T-helper 17 cell (primary cell): ENCODE measurements around the gene PIK3R2. TPM values are rescaled to one million over a fixed set of nuclear protein-coding genes. Genes with fewer than 3 reads are reported as not detected.
A peak's percentile ranks its signal among the peaks of the same experiment; 100 is the strongest.

Experiments
- ATAC-seq: fragments of 150-1000 bp; cut with Tn5 transposase; 2 replicates; pipeline ENCODE4 v1.10.0; 2021; ENCODE audit warnings: mild to moderate bottlenecking, moderate library complexity
- DNase-seq, 3 donors: peaks; one replicate each; pipeline versions ENCODE4 v3.0.0 to v3.0.0-alpha.2; 2020 to 2021
- H3K9me3 ChIP-seq: one replicate; pipeline ENCODE4 v1.7.0; 2013; ENCODE audit warnings: low read length, mild to moderate bottlenecking; ENCODE audit not compliant: control insufficient read depth, poor library complexity, severe bottlenecking
- H3K27ac Mint-ChIP-seq: one replicate; pipeline ENCODE4 v1.8.0; 2022; ENCODE audit warnings: mild to moderate bottlenecking, moderate library complexity, mixed read lengths
- H3K27me3 Mint-ChIP-seq: one replicate; pipeline ENCODE4 v1.8.0; 2022; ENCODE audit warnings: mixed read lengths
- H3K36me3 Mint-ChIP-seq: one replicate; pipeline ENCODE4 v1.8.0; 2022; ENCODE audit warnings: low read depth, mixed read lengths
- H3K4me1 Mint-ChIP-seq: one replicate; pipeline ENCODE4 v1.8.0; 2022; ENCODE audit warnings: mild to moderate bottlenecking, mixed read lengths
- H3K4me3 Mint-ChIP-seq: one replicate; pipeline ENCODE4 v1.8.0; 2022; ENCODE audit warnings: mild to moderate bottlenecking, moderate library complexity, mixed read lengths
- total RNA-seq, 4 donors: library from RNA in 2 of 4; stranded (reverse) in 2 of 4; gene quantifications; one replicate each; pipeline ENCODE4 v1.2.3 and lab custom pipeline; 2022 to 2026

PIK3R2 gene
- total RNA-seq, 2 donors from 2014 or later = 8.6 to 9.1 TPM

DNA sequence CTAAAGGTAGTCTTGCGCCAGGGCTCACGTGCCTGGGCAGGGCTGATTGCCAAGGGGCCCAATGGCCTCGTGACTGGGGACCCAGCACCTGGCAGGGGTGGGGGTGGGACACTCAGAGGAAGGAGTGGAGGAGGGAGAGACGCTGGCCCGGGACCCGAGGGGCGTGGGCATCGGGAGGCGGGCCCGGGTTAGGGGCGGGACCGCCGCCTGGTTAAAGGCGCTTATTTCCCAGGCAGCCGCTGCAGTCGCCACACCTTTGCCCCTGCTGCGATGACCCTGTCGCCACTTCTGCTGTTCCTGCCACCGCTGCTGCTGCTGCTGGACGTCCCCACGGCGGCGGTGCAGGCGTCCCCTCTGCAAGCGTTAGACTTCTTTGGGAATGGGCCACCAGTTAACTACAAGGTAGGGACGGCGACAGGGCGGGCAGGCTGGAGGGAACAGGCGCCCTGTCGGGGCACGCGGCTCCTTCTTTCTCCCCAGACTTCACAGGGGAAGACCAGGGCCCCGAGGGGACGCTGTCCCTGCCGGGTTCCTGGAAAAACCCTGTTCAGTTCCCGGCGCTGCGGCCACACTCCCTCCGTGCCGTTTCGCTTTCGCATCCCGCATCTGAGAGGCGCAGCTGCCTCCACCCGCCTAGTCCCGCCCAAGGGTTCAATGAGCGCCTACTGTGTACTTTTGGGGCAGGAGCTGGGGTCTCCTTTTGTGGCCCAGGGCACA is 20.8 kb downstream of the PIK3R2 start, which contains the start of gene IFI30:
IFI30 (plus strand) TSS at position 242 of the 717 bp plus-strand sequence; CDS start at position 271, 29 bp downstream.
- Mint-ChIP-seq H3K4me3 (peak within 1 kb of the TSS; percentile 92), H3K27ac (peak within 1 kb of the TSS; percentile 43), H3K4me1 (peaks cover 18% of the 10 kb centered on the region), H3K36me3 (no peaks in the 10 kb centered on the region), H3K27me3 (no peaks in the 10 kb centered on the region)
- ATAC-seq (peak; percentile 78), DNase-seq (peak in 2 of 3 donors; percentile 44 to 52)
- H3K9me3 ChIP-seq = no peaks in the 10 kb centered on the region

DNA sequence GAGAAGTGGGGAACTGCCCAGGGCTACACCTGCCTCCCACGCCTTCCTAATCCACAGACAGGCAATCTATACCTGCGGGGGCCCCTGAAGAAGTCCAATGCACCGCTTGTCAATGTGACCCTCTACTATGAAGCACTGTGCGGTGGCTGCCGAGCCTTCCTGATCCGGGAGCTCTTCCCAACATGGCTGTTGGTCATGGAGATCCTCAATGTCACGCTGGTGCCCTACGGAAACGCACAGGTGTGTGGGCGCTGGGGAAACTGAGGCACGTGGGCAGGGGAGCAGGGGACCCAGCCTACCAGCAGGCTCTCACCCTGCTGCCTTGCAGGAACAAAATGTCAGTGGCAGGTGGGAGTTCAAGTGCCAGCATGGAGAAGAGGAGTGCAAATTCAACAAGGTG is 22.0 kb downstream of the PIK3R2 start:
- Mint-ChIP-seq H3K4me1 (peaks cover 18% of the 10 kb centered on the region), H3K27me3 (no peaks in the 10 kb centered on the region), H3K4me3 (peak overlapping the region; percentile 36), H3K36me3 (no peaks in the 10 kb centered on the region), H3K27ac (no peak overlapping the region)
- H3K9me3 ChIP-seq = no peaks in the 10 kb centered on the region
- ATAC-seq (no peak), DNase-seq (no peak)

DNA sequence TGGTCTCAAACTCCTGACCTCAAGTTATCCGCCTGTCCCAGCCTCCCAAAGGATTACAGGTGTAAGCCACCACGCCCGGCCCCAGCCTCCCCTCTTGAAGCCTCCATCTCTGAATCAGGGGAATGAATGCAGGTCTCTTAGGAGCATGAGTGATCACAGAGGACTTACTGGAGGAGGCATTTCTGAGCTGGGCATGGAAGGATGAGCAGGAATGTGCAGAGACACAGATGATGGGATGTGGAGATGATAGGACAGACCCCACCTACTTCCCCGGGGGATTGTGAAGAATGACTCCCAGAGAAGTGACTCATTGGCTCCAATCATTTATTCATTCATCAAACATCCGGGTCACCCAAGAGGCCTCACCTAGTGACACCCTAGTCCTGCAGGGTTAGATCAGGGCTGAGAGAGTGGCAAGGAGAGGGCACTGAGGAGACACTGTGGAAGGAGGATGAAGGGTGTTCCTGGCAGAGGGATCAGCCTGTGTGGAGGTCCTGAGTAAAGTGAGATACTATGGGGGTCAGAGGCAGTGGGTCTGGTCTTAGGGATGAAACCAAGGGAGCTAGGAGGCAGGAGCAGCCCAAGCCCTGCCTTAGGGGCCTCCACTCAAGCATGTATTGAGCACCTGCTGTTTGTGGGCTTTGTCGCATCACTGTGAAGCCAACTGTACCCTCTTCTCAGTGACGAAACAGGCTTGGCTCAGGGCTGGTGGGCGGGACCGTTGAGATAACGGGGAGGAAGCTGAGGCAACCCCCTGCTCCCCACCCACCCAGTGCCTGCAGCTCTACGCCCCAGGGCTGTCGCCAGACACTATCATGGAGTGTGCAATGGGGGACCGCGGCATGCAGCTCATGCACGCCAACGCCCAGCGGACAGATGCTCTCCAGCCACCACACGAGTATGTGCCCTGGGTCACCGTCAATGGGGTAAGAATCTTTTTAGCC is 23.7 kb downstream of the PIK3R2 start:
- Mint-ChIP-seq H3K27me3 (no peaks in the 10 kb centered on the region), H3K4me3 (no peak overlapping the region), H3K36me3 (no peaks in the 10 kb centered on the region), H3K27ac (no peak overlapping the region), H3K4me1 (peaks cover 15% of the 10 kb centered on the region)
- ATAC-seq (no peak), DNase-seq (no peak)
- no peaks in the 10 kb centered on the region for H3K9me3 ChIP-seq

DNA sequence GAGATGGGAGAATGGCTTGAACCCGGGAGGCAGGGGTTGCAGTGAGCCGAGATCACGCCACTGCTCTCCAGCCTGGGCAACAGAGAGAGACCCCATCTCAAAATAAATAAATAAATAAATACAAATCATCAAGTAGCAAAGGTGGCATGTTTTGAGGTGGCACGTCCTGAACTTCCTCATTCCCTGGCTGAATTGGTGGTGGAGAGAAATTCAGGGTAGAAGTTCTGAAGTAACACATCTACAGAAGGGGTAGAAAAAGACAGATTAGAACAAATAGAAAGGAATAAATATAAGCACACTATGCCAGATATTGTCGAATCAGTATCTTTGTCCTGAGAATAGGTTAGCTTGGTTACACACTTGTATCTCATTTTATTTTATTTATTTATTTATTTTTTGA is 27.0 kb downstream of the PIK3R2 start:
- peaks cover 2% of the 10 kb centered on the region for H3K4me1 Mint-ChIP-seq
- H3K4me3 Mint-ChIP-seq = no peak overlapping the region
- no peaks in the 10 kb centered on the region for H3K36me3 Mint-ChIP-seq
- no peak overlapping the region for H3K27ac Mint-ChIP-seq
- no peak for ATAC-seq
- no peak for DNase-seq
- no peaks in the 10 kb centered on the region for H3K27me3 Mint-ChIP-seq
- no peaks in the 10 kb centered on the region for H3K9me3 ChIP-seq

DNA sequence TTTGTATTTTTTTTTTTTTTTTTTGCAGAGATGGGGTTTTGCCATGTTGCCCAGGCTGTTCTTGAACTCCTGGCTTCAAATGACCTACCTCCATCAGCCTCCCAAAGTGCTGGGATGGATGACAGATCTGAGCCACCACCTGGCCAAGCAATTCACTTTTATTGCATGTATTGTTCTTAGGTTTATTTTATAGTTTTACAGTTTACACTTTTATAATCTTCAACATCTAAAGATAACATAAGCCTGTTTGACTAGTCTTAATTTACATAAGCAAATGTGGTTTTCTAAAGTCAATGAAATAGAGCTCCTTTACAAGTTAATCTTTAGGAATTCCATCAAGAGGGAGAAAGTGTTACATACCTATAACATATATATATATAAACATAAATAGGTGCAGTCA is 30.6 kb downstream of the PIK3R2 start:
- Mint-ChIP-seq H3K4me3 (no peak overlapping the region), H3K4me1 (no peaks in the 10 kb centered on the region), H3K27ac (no peak overlapping the region), H3K36me3 (no peaks in the 10 kb centered on the region), H3K27me3 (no peaks in the 10 kb centered on the region)
- DNase-seq (no peak), ATAC-seq (no peak)
- no peaks in the 10 kb centered on the region for H3K9me3 ChIP-seq

DNA sequence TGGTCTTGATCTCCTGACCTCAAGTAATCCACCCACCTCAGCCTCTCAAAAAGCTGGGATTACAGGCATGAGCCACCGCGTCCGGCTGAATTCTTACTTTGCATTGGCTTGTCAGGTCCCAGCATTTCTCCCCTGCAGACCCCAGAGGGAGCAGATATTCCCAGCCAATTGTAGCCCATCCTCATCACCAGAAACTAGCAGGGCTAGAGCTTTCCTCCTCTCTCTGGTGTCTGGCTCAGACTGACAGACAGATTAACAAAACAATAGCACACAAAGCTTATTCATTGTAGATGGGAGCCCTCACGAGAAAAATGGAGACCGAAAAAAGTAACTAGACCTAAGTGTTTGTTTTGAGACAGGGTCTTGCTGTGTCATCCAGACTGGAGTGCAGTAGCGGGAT is 32.6 kb downstream of the PIK3R2 start:
- DNase-seq (no peak), ATAC-seq (no peak)
- no peaks in the 10 kb centered on the region for H3K36me3 Mint-ChIP-seq
- no peak overlapping the region for H3K27ac Mint-ChIP-seq
- no peaks in the 10 kb centered on the region for H3K9me3 ChIP-seq
- no peaks in the 10 kb centered on the region for H3K4me1 Mint-ChIP-seq
- H3K27me3 Mint-ChIP-seq = no peaks in the 10 kb centered on the region
- no peak overlapping the region for H3K4me3 Mint-ChIP-seq

DNA sequence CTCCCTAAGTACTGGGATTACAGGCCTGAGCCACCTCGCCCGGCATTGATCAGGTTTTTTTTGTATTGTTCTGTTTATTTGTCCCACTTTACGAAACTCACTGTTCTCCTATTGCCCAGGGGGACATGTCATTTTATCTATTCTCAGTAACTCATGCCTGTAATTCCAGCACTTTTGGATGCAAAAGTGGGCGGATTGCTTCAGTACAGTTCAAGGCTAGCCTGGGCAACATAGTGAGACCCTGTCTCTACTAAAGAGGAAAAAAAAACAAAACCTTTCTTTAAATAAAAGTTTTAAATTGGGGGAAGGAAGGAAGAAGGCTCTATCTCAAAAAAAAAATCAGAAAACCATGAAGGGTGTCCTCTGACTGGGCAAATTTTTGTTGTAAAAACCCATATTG is 37.3 kb downstream of the PIK3R2 start:
- ATAC-seq = no peak
- Mint-ChIP-seq H3K4me3 (no peak overlapping the region), H3K27me3 (no peaks in the 10 kb centered on the region), H3K36me3 (no peaks in the 10 kb centered on the region), H3K4me1 (peaks cover 20% of the 10 kb centered on the region), H3K27ac (no peak overlapping the region)
- no peaks in the 10 kb centered on the region for H3K9me3 ChIP-seq
- DNase-seq = no peak

DNA sequence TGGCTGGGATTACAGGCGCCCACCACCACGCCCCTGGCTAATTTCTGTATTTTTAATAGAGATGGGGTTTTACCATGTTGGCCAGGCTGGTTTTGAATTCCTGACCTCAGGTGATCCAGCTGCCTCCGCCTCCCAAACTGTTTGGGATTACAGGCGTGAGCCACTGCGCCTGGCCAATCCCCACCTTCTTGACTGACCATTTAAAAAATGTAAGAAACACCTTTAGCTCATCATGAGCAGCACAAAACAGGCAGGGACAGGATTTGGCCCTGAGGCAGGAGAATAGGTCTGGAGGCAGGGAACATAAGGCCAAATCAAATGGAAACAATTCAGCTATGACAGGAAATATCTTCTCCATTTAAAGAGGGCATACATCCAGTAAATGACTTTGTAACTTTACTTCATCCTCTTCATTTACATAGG is 38.7 kb downstream of the PIK3R2 start:
- Mint-ChIP-seq H3K4me1 (peaks cover 20% of the 10 kb centered on the region), H3K4me3 (peak overlapping the region; percentile 92), H3K36me3 (no peaks in the 10 kb centered on the region), H3K27me3 (no peaks in the 10 kb centered on the region), H3K27ac (peak overlapping the region; percentile 94)
- ATAC-seq (no peak), DNase-seq (no peak)
- H3K9me3 ChIP-seq = no peaks in the 10 kb centered on the region

DNA sequence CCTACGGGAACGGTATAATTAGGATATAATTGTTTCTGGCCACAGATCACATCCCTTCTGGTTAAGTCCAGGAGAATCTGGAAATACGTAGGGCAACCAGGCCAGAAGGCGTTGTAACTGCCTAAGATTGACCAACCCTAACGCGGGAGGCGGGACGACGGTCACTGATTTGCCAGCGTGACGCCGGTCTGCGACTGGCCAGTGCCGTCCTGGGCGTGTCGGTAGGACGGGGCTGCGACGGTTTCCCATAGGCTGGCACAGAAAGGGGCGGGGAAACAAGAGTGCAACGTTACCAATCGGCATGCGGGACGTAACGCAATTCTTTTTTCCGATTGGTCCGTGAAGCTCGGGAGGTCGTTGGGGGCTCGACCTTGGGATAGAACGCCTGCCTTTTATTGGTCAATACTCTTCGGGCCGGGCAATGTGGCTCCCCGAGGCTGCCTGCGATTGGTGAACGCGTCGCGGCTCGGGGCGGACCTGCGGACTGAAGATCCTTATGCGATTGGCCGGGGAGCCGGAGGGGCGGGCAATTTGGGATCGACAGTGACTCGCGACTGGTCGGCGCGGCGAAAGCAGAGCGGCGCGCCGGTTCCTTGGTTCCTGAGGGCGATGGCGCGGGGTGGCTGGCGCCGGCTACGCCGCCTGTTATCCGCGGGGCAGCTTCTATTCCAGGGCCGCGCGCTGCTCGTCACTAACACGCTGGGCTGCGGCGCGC is 39.9 kb downstream of the PIK3R2 start, which contains the start of gene MPV17L2:
MPV17L2 (plus strand) TSS at position 546 of the 715 bp plus-strand sequence; CDS start at position 610, 64 bp downstream.
- DNase-seq = peak; percentile 95 to 98 (median 97)
- no peaks in the 10 kb centered on the region for H3K36me3 Mint-ChIP-seq
- peak within 1 kb of the TSS; percentile 92 for H3K4me3 Mint-ChIP-seq
- H3K27ac Mint-ChIP-seq = peak within 1 kb of the TSS; percentile 94
- H3K27me3 Mint-ChIP-seq = no peaks in the 10 kb centered on the region
- H3K4me1 Mint-ChIP-seq = peaks cover 20% of the 10 kb centered on the region
- ATAC-seq = peak; percentile 90
- no peaks in the 10 kb centered on the region for H3K9me3 ChIP-seq

DNA sequence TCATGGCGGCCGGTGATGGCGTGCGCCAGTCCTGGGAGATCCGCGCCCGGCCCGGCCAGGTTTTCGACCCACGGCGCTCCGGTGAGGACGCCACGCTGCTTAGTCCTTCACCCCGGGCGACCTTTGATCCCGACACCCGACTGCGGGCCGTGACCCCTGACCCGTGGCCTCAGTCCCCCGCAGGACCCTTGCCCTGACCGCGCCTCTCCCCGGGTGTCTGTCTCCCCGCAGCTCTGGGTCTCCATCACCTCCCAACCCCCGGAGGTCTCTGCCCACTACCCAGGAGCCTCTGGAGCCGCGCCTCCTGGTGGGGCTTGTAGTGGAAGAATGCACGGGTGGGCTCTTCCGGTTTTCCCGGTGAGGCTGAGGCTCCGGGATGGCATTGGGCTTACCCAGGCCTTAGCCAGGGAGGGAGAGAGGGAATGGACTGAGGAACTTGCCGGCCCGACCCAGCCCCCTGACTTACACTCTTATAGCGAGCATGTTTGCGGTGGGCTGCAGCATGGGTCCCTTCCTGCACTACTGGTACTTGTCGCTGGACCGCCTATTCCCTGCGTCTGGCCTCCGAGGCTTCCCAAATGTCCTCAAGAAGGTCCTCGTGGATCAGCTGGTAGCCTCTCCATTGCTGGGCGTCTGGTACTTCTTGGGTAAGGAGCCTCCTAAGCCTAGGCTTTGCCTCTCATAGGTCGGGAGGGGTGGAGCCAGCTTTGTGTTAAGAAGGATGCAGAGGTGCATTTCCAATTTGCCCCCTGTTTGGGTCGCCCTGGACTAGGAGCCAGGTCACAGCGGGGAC is 40.6 kb downstream of the PIK3R2 start:
- H3K9me3 ChIP-seq = no peaks in the 10 kb centered on the region
- H3K27ac Mint-ChIP-seq = peak overlapping the region; percentile 94
- ATAC-seq (no peak), DNase-seq (no peak)
- H3K4me3 Mint-ChIP-seq = peak overlapping the region; percentile 92
- H3K4me1 Mint-ChIP-seq = peaks cover 25% of the 10 kb centered on the region
- H3K27me3 Mint-ChIP-seq = no peaks in the 10 kb centered on the region
- peaks cover 5% of the 10 kb centered on the region for H3K36me3 Mint-ChIP-seq

DNA sequence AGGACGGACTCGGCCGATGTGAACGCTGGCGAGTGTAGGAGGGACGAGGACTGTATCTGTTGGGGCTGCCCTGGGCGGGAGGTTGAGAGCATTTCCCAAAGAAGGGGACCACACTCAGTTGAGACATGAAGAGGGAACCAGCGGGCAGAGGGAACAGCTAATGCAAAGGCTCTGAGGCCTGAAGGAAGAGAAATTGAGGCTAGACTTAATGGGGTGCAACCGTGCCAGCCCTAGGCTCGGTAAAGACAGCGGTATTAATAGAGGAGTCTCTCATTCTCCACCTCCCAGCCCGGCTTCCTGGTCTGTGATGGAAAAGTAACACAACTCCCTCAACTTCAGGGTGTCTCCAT is 41.2 kb downstream of the PIK3R2 start:
- Mint-ChIP-seq H3K36me3 (peaks cover 5% of the 10 kb centered on the region), H3K27me3 (no peaks in the 10 kb centered on the region), H3K27ac (peak overlapping the region; percentile 94), H3K4me1 (peaks cover 26% of the 10 kb centered on the region), H3K4me3 (peak overlapping the region; percentile 92)
- no peaks in the 10 kb centered on the region for H3K9me3 ChIP-seq
- DNase-seq = no peak
- ATAC-seq = no peak

DNA sequence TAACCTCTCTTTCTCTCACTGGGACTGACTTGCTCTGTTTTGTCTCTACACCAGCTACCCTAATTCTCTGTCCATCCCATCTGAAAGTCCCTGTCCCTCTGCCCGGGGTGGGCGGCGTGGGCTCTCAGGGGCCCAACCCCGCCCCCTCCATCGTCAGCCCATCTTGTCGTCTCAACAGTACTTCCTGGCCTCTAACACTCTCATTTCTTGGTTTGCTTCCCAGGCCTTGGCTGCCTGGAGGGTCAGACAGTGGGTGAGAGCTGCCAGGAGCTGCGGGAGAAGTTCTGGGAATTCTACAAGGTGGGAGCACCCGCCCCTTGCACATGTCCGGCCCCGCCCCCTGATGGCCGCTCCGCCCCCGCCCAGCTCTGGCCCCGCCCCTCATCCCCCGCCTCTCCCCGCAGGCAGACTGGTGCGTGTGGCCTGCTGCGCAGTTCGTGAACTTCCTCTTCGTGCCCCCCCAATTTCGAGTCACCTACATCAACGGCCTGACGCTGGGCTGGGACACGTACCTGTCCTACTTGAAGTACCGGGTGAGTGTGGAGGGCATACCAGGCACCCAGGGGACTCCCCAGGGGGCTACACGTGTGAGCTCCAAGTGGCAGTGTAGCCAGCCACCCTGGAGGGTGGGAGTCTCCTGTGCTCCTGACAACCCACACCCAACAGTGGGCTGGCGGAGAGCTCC is 41.7 kb downstream of the PIK3R2 start:
- ATAC-seq (no peak), DNase-seq (no peak)
- Mint-ChIP-seq H3K4me3 (peak overlapping the region; percentile 92), H3K36me3 (peaks cover 5% of the 10 kb centered on the region), H3K27me3 (no peaks in the 10 kb centered on the region), H3K4me1 (peaks cover 26% of the 10 kb centered on the region), H3K27ac (peak overlapping the region; percentile 94)
- no peaks in the 10 kb centered on the region for H3K9me3 ChIP-seq
